COLO668 (cell line): ENCODE measurements around the gene KRT76.

Experiments
- DNase-seq: peaks from one replicate; lab custom pipeline; 2025; ENCODE audit not compliant: unreplicated experiment; lab: John Stamatoyannopoulos, UW

Gene KRT76

DNA sequence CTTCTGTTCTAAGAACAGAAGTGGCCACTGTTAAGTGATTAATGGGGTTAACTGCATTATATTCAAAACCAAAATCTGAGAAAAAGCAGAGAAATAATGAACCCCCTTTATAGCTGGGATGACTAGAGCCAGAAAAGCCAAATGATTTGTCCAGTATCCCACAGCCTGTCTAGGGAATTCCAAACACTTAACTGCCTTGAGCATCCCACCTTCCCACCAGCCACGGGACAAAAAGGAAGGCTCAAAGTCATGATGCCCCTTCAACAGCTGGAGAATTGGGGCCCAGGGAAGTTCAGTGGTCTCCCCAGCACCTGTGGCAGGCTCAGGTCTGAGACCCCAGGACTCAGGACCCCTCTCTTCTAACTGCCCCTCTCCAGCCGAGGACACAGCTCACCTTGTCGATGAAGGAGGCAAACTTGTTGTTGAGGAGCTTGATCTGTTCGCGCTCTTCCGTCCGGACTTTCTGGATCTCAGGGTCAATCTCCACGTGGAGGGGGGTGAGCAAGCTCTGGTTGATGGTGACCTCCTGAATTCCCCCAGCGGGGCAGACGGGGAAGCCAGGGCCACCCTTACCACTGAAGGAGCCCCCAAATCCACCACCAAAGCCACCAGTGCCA lies 36.2 kb upstream of the KRT76 start:
- DNase-seq = no peak

- DNase-seq = no peak
These were observed 35.6 kb upstream of the KRT76 start for GRCh38 chr12:52812749-52813148.

DNA sequence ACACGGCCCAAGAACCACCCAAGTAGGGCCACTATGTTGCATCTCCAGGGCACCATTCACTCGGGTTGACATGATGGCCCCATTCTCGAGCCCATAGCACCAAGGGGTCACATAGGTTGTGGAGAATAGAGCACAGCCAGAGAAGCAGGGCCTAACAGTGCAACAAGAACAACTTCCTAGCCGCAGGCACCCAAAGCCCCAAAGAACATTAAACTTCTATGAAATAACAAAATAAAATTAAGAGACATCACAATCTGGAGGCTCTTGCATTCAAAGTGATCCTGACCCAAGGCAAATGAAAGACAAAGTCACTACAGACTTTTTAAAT lies 34.9 kb upstream of the KRT76 start:
- no peak for DNase-seq

GRCh38 chr12:52811191-52812072 lies 34.3 kb upstream of the KRT76 start:
- no peak for DNase-seq

DNA sequence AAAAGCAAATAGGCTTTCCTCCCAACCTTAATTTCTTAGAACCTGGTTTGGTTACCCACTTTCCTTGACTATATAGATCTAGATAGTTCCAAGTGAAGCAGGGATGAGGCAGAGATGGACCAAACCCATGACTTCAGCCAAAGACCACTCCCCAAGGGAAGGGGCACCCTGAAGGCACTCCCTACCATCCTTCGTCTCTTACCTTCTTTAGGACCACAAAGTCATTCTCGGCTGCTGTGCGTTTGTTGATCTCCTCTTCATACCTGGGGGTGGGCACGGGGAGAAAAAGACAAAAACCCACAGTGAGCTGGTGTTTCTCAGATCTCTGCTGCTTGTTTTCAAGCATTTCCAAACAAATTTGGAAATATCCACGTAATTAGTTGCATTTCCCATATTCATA lies 33.4 kb upstream of the KRT76 start:
- DNase-seq = no peak

GRCh38 chr12:52809166-52809565 lies 32.0 kb upstream of the KRT76 start:
- no peak for DNase-seq

- DNase-seq = no peak
These were observed 31.5 kb upstream of the KRT76 start for GRCh38 chr12:52808573-52809160.

- DNase-seq = no peak
These were observed 30.7 kb upstream of the KRT76 start for GRCh38 chr12:52807544-52808470.

DNA sequence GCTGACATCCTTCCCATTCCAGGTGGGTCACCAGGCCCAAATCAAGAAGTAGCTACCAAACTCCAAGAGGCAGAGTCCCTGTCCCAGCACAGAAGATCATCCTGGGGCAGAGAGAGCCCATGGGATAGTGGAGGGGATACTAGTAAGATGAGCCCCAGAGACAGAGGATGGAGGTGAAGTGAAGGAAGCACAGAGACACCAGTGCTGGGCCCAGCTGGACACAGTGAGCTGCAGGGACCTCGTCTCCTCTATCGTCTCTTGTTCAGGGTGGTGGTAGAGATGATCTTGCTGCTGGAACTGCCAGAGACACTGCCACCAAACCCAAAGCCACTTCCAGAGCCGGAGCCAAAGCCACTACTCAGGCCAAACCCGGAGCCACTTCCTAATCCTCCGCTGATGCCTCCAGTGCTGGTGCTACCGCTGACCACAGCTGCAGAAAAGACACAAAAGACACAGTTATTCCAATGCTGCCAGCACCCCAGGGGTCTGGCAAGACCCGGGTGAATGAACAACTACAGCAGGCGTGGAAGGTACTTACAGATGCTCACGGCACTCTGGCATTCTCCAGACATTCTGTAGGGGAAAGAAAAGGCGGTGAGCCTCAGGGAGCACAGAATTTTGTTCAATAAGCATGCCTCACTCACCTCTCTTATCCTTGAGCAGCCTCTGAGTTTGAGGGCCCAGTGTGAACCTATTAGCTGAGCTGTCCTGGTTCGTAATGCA lies 29.8 kb upstream of the KRT76 start:
- DNase-seq = no peak

DNA sequence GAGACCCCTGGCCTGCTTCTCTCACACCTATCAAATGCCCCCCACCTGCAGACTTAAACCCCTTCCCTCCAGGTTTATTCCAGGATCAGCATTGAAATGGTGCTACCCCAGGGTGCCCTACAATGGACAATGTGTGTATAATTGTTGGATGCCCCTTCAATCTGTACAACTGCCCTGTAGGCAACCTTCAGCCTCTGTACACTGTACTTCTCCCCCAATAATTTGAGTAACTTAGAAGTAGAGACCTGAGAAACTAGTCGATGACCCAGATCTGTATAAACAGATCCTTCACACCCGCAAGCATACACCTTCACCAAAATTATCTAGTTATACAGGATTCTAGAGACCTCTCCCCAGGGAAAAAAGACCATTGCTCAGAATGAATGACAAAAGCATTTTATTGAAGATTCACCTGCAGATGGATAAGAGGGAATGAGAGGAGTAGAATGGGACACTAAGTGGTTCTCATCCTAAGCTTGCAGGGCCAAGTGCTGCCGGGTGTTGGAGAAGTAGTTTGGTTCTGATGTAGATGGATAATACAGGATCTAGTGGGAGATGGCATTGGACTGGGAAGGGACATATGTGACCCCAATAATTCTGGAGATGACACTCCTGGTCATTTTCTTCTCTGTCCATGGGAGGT lies 29.1 kb upstream of the KRT76 start:
- no peak for DNase-seq

GRCh38 chr12:52805739-52806138 lies 28.6 kb upstream of the KRT76 start:
- DNase-seq = no peak

GRCh38 chr12:52805000-52805399 lies 27.9 kb upstream of the KRT76 start:
- no peak for DNase-seq

DNA sequence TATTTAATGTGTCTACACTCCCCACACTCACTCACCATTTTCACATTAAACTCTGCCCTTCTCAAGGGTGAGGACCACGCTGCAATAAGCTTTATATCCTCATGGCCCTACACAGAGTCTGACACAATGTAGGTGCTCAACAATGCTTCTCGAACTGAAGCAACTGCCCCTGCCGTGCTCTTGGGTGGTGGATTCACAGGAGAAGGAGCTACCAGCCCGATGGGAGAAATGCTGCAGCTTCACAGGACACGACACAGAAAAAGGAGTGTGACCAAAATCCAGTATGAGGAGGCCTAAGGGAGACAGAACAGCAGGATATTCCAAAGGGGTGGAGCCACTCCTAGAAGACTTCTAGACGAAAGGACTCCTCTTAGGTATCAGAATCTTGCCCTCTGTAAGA lies 25.3 kb upstream of the KRT76 start:
- no peak for DNase-seq

DNA sequence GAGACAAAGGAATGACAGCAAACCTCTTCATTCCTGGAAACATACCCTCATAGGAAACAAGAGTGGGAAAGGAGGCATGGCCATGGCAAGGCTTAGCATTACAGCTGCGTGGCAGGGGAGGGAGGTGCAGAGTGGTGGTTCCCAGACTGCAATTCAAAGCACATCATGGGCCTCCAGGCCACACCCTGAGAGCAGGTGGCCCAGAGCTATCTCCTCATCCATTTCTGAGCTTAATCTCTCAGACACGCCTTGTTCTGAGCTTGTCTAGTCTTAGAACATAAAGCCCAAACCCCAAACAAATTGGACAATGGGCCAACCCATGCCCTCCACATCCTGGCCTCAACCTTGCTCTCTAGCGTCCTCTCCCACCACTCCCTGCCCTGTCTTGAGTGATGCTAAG lies 24.6 kb upstream of the KRT76 start:
- no peak for DNase-seq

- no peak for DNase-seq
These were observed 23.2 kb upstream of the KRT76 start for GRCh38 chr12:52800259-52800917.

- DNase-seq = no peak
These were observed 22.5 kb upstream of the KRT76 start for GRCh38 chr12:52799505-52800211.

DNA sequence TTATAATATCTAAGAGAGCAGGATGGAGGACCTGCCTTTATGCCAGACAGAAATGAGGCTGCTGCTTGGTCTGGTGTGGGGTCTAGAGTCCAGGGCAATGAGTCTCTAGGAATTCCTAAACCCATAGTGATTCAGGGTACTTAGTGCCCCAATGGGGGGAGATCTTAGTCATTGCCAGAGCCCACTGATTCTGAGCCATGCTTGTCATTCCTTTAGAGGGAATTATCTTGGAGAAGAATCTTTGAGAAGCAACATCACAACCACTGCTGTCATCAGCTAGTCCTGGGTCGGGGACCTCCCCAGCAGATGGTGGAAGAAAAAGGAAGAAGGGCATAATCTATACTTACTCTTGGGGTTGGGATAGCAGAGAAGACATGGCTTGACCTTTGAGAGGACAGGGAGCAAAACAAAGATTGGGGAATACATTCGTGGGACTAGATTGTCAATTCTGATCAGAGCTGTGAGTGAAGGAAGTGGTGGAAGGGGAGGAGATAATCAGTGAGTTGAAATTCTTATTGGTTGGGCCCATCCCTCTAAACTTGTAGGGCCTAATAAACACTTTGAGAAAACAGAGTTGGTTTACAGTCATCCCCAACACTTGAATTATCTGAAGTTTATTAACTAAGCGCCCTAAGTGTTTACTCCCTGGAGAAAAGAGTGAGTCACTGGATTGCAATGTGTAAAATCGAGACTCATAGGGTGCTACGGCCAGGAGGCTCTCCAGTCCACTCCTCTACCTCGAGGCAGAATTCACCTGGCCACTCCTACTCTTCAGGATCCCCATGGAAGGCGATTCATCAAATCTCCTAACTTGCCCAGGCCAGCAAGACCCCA lies 21.7 kb upstream of the KRT76 start:
- no peak for DNase-seq

DNA sequence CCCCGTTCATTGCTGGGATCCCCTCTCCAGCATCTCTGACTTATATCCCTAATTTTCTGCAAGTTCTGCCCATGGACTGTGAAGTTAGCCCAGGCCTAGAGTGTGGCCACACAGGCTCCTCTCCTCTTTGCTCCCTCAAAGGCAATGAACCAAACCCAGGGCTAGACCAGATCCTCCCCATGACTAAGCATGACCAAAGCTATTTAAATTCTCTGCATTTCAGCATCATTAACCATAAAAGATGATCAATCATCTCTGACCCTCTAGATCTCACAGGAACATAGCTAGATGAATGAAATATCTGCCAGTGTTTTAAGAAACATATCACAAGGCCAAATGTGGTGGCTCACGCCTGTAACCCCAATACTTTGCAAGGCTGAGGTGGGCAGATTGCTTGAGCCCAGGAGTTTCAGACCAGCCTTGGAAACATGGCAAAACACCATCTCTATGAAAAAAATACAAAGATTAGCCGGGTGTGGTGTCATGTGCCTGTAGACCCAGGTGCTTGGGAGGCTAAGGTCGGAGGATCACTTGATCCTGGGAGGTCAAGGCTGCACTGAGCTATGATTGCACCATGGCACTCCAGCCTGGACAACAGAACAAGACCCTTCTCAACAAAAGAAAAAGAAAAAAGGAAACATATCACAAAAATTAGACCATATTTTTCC lies 21.0 kb upstream of the KRT76 start:
- DNase-seq = no peak
